OCI-LY1 (cell line): ENCODE data around the gene CYGB.

ENCODE experiments used
- H2AFZ ChIP-seq: fragments of 200-600 bp; sonication (generic), shearing (Covaris generic); 2 replicates; pipeline ENCODE4 v1.6.0; 2014; ENCODE audit warnings: antibody characterized with exemption, mild to moderate bottlenecking, low read length
- H3F3A ChIP-seq: fragments of 200-600 bp; sonication (generic), shearing (Covaris generic); 2 replicates; pipeline ENCODE4 v1.6.0; 2014; ENCODE audit warnings: mild to moderate bottlenecking, antibody characterized with exemption, low read length, moderate library complexity; ENCODE audit not compliant: insufficient read depth
- H3K27ac ChIP-seq: fragments of 200-600 bp; sonication (generic); 2 replicates; pipeline ENCODE4 v1.5.1; 2014; ENCODE audit warnings: low read length, mixed run types, mild to moderate bottlenecking, low read depth; ENCODE audit not compliant: poor library complexity, severe bottlenecking
- H3K27me3 ChIP-seq: fragments of 200-600 bp; sonication (generic); 2 replicates; pipeline ENCODE4 v1.6.0; 2014; ENCODE audit warnings: antibody characterized with exemption, mild to moderate bottlenecking, low read length, moderate library complexity; ENCODE audit not compliant: insufficient read depth
- H3K36me3 ChIP-seq: fragments of 200-600 bp; sonication (generic); 2 replicates; pipeline ENCODE4 v1.6.1; 2014; ENCODE audit warnings: mild to moderate bottlenecking, antibody characterized with exemption, low read length, moderate library complexity, mixed read lengths; ENCODE audit not compliant: insufficient read depth
- H3K4me1 ChIP-seq: fragments of 200-600 bp; sonication (generic); 2 replicates; pipeline ENCODE4 v1.5.1; 2014; ENCODE audit warnings: mild to moderate bottlenecking, low read length, moderate library complexity; ENCODE audit not compliant: insufficient read depth, severe bottlenecking
- H3K4me2 ChIP-seq: fragments of 200-600 bp; sonication (generic), shearing (Covaris generic); 2 replicates; pipeline ENCODE4 v1.6.1; 2014; ENCODE audit warnings: low read length
- H3K4me3 ChIP-seq: fragments of 200-600 bp; sonication (generic); 2 replicates; pipeline ENCODE4 v1.5.1; 2014; ENCODE audit warnings: low read length, low read depth, mild to moderate bottlenecking, mixed read lengths; ENCODE audit not compliant: poor library complexity, severe bottlenecking
- H3K79me2 ChIP-seq: fragments of 200-600 bp; shearing (Covaris generic); 2 replicates; pipeline ENCODE4 v1.6.1; 2016; ENCODE audit warnings: mixed run types, low read length, mixed read lengths; ENCODE audit not compliant: insufficient read depth
- H3K9ac ChIP-seq: fragments of 200-600 bp; sonication (generic), shearing (Covaris generic); 2 replicates; pipeline ENCODE4 v1.6.1; 2014; ENCODE audit warnings: mild to moderate bottlenecking, low read length, mixed read lengths
- H3K9me2 ChIP-seq: fragments of 200-600 bp; sonication (generic), shearing (Covaris generic); 2 replicates; pipeline ENCODE4 v1.6.1; 2014; ENCODE audit warnings: low read depth, mild to moderate bottlenecking, low read length, mixed read lengths
- H3K9me3 ChIP-seq: fragments of 200-600 bp; shearing (Covaris generic); 2 replicates; pipeline ENCODE4 v1.6.1; 2014; ENCODE audit warnings: low read length, mixed read lengths
- H4K20me1 ChIP-seq: fragments of 200-600 bp; sonication (generic), shearing (Covaris generic); 2 replicates; pipeline ENCODE4 v1.6.0; 2016; ENCODE audit warnings: mild to moderate bottlenecking, low read length; ENCODE audit not compliant: insufficient read depth
- EZH2 ChIP-seq: fragments of 200-600 bp; sonication (generic), shearing (Covaris generic); IDR thresholded peaks from 2 replicates; pipeline ENCODE4 v1.8.0; 2017; ENCODE audit warnings: borderline replicate concordance, mixed run types, mild to moderate bottlenecking, antibody characterized with exemption, low read length, moderate library complexity, mixed read lengths
- TF ChIP-seq, protein P1 (sequence below): fragments of 200-600 bp; sonication (generic), shearing (Covaris generic); IDR thresholded peaks from 2 replicates; pipeline ENCODE4 v1.5.1; 2017; ENCODE audit warnings: mild to moderate bottlenecking, antibody characterized with exemption, low read length, moderate library complexity, mixed read lengths

Gene CYGB

GRCh38 chr17:76581515-76581914, 44.0 kb upstream of the CYGB start:
- H3K9ac ChIP-seq, result no peak overlapping the region
- no peaks in the 10 kb centered on the region for H3K9me2 ChIP-seq
- H2AFZ ChIP-seq, result no peak overlapping the region
- TF ChIP-seq EZH2, result no peak
- TF ChIP-seq, protein P1, sequence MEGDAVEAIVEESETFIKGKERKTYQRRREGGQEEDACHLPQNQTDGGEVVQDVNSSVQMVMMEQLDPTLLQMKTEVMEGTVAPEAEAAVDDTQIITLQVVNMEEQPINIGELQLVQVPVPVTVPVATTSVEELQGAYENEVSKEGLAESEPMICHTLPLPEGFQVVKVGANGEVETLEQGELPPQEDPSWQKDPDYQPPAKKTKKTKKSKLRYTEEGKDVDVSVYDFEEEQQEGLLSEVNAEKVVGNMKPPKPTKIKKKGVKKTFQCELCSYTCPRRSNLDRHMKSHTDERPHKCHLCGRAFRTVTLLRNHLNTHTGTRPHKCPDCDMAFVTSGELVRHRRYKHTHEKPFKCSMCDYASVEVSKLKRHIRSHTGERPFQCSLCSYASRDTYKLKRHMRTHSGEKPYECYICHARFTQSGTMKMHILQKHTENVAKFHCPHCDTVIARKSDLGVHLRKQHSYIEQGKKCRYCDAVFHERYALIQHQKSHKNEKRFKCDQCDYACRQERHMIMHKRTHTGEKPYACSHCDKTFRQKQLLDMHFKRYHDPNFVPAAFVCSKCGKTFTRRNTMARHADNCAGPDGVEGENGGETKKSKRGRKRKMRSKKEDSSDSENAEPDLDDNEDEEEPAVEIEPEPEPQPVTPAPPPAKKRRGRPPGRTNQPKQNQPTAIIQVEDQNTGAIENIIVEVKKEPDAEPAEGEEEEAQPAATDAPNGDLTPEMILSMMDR, result no peak
- H3K27me3 ChIP-seq, result peaks cover 6% of the 10 kb centered on the region; the same call in 1 of the 2 replicates
- no peak overlapping the region for H3K4me3 ChIP-seq
- H3K79me2 ChIP-seq, result no peaks in the 10 kb centered on the region
- H3K27ac ChIP-seq, result no peak overlapping the region
- no peaks in the 10 kb centered on the region for H3K9me3 ChIP-seq
- no peak overlapping the region for H3K4me2 ChIP-seq
- H4K20me1 ChIP-seq, result no peaks in the 10 kb centered on the region
- H3F3A ChIP-seq, result no peaks in the 10 kb centered on the region
- H3K36me3 ChIP-seq, result no peaks in the 10 kb centered on the region; the same call in 1 of the 2 replicates
- H3K4me1 ChIP-seq, result no peaks in the 10 kb centered on the region

GRCh38 chr17:76579281-76579680, 41.8 kb upstream of the CYGB start:
- Histone ChIP-seq H3K27ac (no peak overlapping the region), H3F3A (no peaks in the 10 kb centered on the region), H2AFZ (no peak overlapping the region), H3K4me2 (no peak overlapping the region), H3K9me3 (no peaks in the 10 kb centered on the region), H3K9me2 (no peaks in the 10 kb centered on the region), H3K27me3 (0 out of 2 replicates have a peak, but pooled peaks cover 6% of the 10 kb centered on the region), H3K79me2 (no peaks in the 10 kb centered on the region), H3K36me3 (no peaks in the 10 kb centered on the region), H4K20me1 (no peaks in the 10 kb centered on the region), H3K4me1 (no peaks in the 10 kb centered on the region), H3K4me3 (no peak overlapping the region), H3K9ac (no peak overlapping the region)
- TF ChIP-seq, protein P1, result no peak
- no peak for TF ChIP-seq EZH2

GRCh38 chr17:76578376-76578775, 40.9 kb upstream of the CYGB start:
- no peak for TF ChIP-seq EZH2
- TF ChIP-seq, protein P1, result no peak
- no peak overlapping the region for H3K27ac ChIP-seq

More at GRCh38 chr17:76578376-76578775, 40.9 kb upstream of the CYGB start:
- Histone ChIP-seq H3K9ac (no peak overlapping the region), H4K20me1 (no peaks in the 10 kb centered on the region), H3K9me2 (no peaks in the 10 kb centered on the region), H3F3A (no peaks in the 10 kb centered on the region), H3K36me3 (no peaks in the 10 kb centered on the region), H3K79me2 (no peaks in the 10 kb centered on the region), H3K4me3 (no peak overlapping the region), H2AFZ (no peak overlapping the region), H3K4me2 (no peak overlapping the region), H3K27me3 (0 out of 2 replicates have a peak, but pooled peaks cover 6% of the 10 kb centered on the region), H3K9me3 (no peaks in the 10 kb centered on the region), H3K4me1 (no peaks in the 10 kb centered on the region)
